ENCODE data around the gene DLGAP5.

DNA sequence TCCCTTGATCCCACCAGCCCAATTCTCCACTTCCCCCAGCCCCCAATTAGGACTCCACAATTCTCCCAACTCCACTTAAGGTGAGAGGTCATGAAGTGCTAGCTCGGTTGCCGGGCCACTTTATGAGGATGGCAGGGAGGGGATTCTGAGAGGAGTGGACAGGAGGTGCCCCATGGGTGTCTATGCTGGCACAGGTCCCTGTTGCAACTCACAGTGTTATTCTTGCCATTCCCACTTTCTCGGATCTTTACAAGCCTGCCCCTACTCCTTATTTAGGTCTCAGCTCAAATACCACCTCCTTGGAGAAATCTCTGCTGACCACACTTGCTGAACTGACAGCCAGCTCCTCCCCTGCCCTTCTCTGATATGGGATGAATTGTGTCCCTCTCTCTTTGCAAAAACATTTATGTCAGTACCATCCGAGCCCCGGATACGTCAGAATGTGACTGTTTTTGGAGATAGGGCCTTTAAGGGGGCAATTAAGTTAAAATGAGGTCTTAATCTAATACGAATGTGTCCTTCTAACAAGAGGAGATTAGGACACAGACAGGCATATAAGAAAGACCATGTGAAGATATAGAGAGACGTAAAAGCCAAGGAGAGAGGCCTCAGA is 66.5 kb downstream of the DLGAP5 start:
- TF ChIP-seq, protein P1, sequence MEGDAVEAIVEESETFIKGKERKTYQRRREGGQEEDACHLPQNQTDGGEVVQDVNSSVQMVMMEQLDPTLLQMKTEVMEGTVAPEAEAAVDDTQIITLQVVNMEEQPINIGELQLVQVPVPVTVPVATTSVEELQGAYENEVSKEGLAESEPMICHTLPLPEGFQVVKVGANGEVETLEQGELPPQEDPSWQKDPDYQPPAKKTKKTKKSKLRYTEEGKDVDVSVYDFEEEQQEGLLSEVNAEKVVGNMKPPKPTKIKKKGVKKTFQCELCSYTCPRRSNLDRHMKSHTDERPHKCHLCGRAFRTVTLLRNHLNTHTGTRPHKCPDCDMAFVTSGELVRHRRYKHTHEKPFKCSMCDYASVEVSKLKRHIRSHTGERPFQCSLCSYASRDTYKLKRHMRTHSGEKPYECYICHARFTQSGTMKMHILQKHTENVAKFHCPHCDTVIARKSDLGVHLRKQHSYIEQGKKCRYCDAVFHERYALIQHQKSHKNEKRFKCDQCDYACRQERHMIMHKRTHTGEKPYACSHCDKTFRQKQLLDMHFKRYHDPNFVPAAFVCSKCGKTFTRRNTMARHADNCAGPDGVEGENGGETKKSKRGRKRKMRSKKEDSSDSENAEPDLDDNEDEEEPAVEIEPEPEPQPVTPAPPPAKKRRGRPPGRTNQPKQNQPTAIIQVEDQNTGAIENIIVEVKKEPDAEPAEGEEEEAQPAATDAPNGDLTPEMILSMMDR (IDR thresholded peaks at IDR 0.05): no peak
- no peak for TF ChIP-seq EP300 (IDR thresholded peaks at IDR 0.05; ENCODE audit: low read depth)
